Adrenal gland (tissue), 12 donors: ENCODE data around the gene POLE. TPM values are rescaled to one million over a fixed set of nuclear protein-coding genes. Genes with fewer than 3 reads are reported as not detected.

Experiments
- DNase-seq, 7 donors: peaks; one replicate each; pipeline ENCODE4 v3.0.0-alpha.2; 2019 to 2020
- H3K27ac ChIP-seq, 5 donors: fragments of 200-600 bp; sonication (generic) in 4 of 5; 1 replicate in 3 of 5; 2 replicates in 2 of 5; pipeline versions ENCODE4 v1.5.1 to v1.8.0; 2016 to 2020; ENCODE audit warnings: mild to moderate bottlenecking in 1 of 5
- H3K27me3 ChIP-seq: fragments of 200-600 bp; 2 replicates; pipeline ENCODE4 v1.8.0; 2021
- H3K36me3 ChIP-seq, 2 donors: fragments of 200-600 bp; replicated peaks in 1 of 2; 1 replicate in 1 of 2; 2 replicates in 1 of 2; pipeline versions ENCODE4 v1.5.1 to v1.8.0; 2018 to 2022
- H3K4me1 ChIP-seq, 2 donors: fragments of 200-600 bp; replicated peaks in 1 of 2; 1 replicate in 1 of 2; 2 replicates in 1 of 2; pipeline versions ENCODE4 v1.5.1 to v1.8.0; 2018 to 2021
- H3K4me3 ChIP-seq, 4 donors: fragments of 200-600 bp; sonication (generic) in 3 of 4; one replicate each; pipeline ENCODE4 v1.5.1; 2016 to 2018
- H3K9me3 ChIP-seq, 3 donors: fragments of 200-600 bp; sonication (generic) in 1 of 3; replicated peaks in 1 of 3; 1 replicate in 2 of 3; 2 replicates in 1 of 3; pipeline versions ENCODE4 v1.5.1 to v1.8.0; 2016 to 2021
- POLR2A ChIP-seq, 2 donors: fragments of 450-650 bp; IDR thresholded peaks; one replicate each; pipeline ENCODE4 v1.6.1; 2017; ENCODE audit warnings: antibody characterized with exemption in 2 of 2, mild to moderate bottlenecking in 2 of 2, moderate library complexity in 1 of 2
- WGBS, 4 donors: extraction: QIAGEN DNeasy Blood & Tissue Kit in 2 of 4; methylation state at CpG; one replicate each; pipeline versions ENCODE4 v1.1.5 to v1.1.7; 2013 to 2017; 5-methylcytosine and 5-hydroxymethylcytosine counted together
- intact Hi-C, 2 donors: fragments of 100-400 bp; cut with DNase I; formaldehyde crosslinking; loops; one replicate each; pipeline versions ENCODE4 v1.14.1 to v1.15.0; 2022 to 2023
- polyA plus RNA-seq, 3 donors: library from polyadenylated mRNA; stranded (reverse); fragments of 200-250 nt in 2 of 3; fragments of 350-450 nt in 1 of 3; fragmentation: Illumina TruSeq in 1 of 3; extraction: RNeasy Lipid Tissue Mini Kit (QIAGEN cat#74804) in 1 of 3; gene quantifications; one replicate each; pipeline ENCODE4 v1.2.3, GENCODE V29; 2013 to 2014
- total RNA-seq, 9 donors: library from RNA; depleted of rRNA in 4 of 9; stranded (reverse); fragments of >200 nt in 4 of 9; fragments of 120-200 nt in 1 of 9; fragmentation: NEBNext Ultra II Directional in 1 of 9; extraction: Animal tissue kit (Norgen Biotek cat#: 25700) in 1 of 9; gene quantifications; one replicate each; pipeline versions ENCODE4 v1.1.0 to v1.2.4, GENCODE V29; 2013 to 2023
- TF ChIP-seq, protein P1 (sequence below), 6 experiments: fragments of 450-650 bp in 4 of 6; fragments of 200-600 bp in 2 of 6; sonication (generic) in 1 of 6; IDR thresholded peaks; 1 replicate in 5 of 6; 2 replicates in 1 of 6; pipeline versions ENCODE4 v1.5.1 to v1.8.0; 2016 to 2021; ENCODE audit warnings: antibody characterized with exemption in 6 of 6, mild to moderate bottlenecking in 2 of 6, moderate library complexity in 1 of 6
- donor health status: healthy with polysubstance abuse.
- donor health status: Bipolar disorder and iron deficiency.
- donor health status: DM: yes; HTN: yes; CAD: no.
- donor health status: DM: no; HTN: no; CAD: no.
- donor health status: DM: no; HTN: no; CAD: no.
- donor health status: DM: yes; HTN: yes; CAD: no.

POLE gene
- total and polyA plus RNA-seq, 12 donors = 4.0 to 43.2 (median 16.1) TPM

DNA sequence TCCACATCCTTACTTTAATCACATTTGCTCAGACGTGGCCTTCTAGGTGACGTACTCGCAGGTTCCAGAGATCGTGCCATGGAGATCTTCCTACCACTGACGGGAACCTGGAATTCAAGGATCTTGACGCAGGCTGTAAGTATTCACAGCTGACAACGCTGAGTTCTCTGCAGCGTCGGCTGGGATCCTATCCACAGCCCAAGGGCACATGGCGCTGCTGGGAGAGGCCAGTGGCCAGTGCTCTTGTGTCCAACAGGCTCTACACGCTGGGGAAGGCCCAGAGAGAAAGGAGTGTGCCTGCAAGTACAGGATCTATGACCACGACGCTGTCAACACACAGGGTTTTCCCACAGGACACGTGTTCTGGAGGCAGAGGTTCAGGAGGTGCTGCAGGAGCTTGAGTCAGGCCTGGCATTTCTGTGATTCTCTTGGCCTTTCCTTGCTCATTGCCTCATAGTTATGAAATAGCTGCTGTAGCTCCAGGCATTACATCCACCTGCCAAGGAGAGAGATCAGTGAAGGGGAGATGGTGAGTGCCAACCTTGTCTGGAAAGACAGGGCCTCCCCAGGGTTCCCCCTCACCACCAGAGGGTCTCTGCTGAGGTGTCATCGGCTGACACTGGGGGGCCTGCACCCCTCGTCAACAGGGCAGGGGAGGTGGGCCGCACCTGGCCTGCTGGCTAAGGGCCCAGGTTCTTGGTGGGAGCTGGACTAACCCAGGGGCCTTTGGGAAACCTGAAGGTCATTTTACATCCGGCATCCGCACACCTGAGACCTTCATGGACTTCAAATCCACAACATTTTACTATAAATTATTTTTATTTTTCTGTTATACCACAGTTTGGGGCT, 98.1 kb downstream of the POLE start:
- H3K27me3 ChIP-seq = no peaks in the 10 kb centered on the region
- no peak overlapping the region for H3K27ac ChIP-seq
- 90 to 96% (median 93%) methylated on average over 17 to 19 of the region's 19 CpGs for WGBS, 4 donors
- H3K36me3 ChIP-seq = no peaks in the 10 kb centered on the region
- no peaks in the 10 kb centered on the region for H3K9me3 ChIP-seq
- intact Hi-C loops = no loop called here
- no peak for TF ChIP-seq POLR2A (IDR thresholded peaks at IDR 0.05)
- no peak for DNase-seq
- no peak overlapping the region for H3K4me3 ChIP-seq
- peaks cover 0 to 5% of the 10 kb centered on the region in 2 donors for H3K4me1 ChIP-seq

DNA sequence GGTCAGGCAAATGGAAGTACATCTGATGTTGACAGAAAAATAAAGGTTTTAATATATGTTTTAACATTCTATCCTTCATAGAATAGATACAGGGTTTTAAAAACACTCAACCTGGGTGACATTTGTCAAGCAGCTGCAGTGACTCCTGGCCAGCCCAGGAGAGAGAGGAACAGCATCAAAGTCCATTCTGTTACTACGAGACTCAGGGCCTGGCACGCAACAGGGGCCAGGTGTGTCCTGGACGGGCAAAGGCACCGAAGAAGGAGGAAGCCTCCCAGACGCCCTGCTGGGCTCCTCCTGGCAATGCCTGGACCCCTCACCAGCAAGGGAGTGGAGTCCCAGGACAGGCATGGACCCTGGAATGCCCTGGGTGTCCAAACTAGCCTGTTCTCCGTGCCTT, 98.8 kb downstream of the POLE start:
- TF ChIP-seq POLR2A (IDR thresholded peaks at IDR 0.05) = no peak
- TF ChIP-seq, protein P1, sequence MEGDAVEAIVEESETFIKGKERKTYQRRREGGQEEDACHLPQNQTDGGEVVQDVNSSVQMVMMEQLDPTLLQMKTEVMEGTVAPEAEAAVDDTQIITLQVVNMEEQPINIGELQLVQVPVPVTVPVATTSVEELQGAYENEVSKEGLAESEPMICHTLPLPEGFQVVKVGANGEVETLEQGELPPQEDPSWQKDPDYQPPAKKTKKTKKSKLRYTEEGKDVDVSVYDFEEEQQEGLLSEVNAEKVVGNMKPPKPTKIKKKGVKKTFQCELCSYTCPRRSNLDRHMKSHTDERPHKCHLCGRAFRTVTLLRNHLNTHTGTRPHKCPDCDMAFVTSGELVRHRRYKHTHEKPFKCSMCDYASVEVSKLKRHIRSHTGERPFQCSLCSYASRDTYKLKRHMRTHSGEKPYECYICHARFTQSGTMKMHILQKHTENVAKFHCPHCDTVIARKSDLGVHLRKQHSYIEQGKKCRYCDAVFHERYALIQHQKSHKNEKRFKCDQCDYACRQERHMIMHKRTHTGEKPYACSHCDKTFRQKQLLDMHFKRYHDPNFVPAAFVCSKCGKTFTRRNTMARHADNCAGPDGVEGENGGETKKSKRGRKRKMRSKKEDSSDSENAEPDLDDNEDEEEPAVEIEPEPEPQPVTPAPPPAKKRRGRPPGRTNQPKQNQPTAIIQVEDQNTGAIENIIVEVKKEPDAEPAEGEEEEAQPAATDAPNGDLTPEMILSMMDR (IDR thresholded peaks at IDR 0.05) = no peak
- 85 to 94% (median 89%) methylated on average over 3 to 6 of the region's 6 CpGs for WGBS, 4 donors
- H3K36me3 ChIP-seq = no peaks in the 10 kb centered on the region
- H3K4me3 ChIP-seq = no peak overlapping the region
- H3K27me3 ChIP-seq = no peaks in the 10 kb centered on the region
- no peak overlapping the region for H3K27ac ChIP-seq
- DNase-seq = no peak
- intact Hi-C loops = no loop called here
- H3K4me1 ChIP-seq = peaks cover 0 to under 1% of the 10 kb centered on the region in 2 donors
- no peaks in the 10 kb centered on the region for H3K9me3 ChIP-seq

DNA sequence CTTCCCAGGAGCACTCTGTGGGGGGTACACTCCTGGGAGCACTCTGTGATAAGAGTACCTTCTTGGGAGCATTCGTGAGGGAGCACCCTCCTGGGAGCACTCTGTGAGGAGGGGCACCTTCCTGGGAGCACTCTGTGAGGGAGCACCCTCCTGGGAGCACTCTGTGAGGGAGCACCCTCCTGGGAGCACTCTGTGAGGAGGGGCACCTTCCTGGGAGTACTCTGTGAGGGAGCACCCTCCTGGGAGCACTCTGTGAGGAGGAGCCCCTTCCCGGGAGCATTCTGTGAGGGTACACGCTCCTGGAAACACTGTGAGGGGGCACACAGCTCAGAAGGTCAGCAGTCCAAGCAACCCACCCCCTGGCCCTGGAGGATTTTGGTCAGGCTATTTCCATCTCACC, 99.4 kb downstream of the POLE start:
- Histone ChIP-seq H3K27ac (no peak overlapping the region), H3K36me3 (no peaks in the 10 kb centered on the region), H3K4me3 (no peak overlapping the region), H3K4me1 (no peaks in the 10 kb centered on the region), H3K27me3 (no peaks in the 10 kb centered on the region), H3K9me3 (no peaks in the 10 kb centered on the region)
- DNase-seq = no peak
- TF ChIP-seq POLR2A (IDR thresholded peaks at IDR 0.05) = no peak
- TF ChIP-seq, protein P1 (IDR thresholded peaks at IDR 0.05) = no peak
- WGBS, 4 donors = 77 to 100% (median 81%) methylated on average over 1 to 3 of the region's 3 CpGs; no CpG with 5 or more reads in 1 of the 4 donors
- intact Hi-C loops = no loop called here

DNA sequence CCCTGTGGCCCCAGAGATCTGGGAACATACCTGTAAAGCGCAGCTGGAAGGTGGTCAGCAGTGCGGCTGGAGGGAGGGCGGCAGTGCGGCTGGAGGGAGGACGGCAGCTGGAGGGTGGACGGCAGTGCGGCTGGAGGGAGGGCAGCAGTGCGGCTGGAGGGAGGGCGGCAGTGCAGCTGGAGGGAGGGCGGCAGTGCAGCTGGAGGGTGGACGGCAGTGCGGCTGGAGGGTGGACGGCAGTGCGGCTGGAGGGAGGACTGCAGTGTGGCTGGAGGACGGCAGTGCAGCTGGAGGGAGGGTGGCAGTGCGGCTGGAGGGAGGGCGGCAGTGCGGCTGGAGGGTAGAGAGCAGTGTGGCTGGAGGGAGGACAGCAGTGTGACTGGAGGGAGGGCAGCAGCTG, 100.2 kb downstream of the POLE start:
- no peaks in the 10 kb centered on the region for H3K9me3 ChIP-seq
- intact Hi-C loops = no loop called here
- 82 to 95% (median 90%) methylated on average over 18 of the region's 18 CpGs for WGBS, 4 donors

More for the DNA sequence above, 100.2 kb downstream of the POLE start:
- Histone ChIP-seq H3K27me3 (no peaks in the 10 kb centered on the region), H3K4me3 (no peak overlapping the region), H3K4me1 (no peaks in the 10 kb centered on the region), H3K36me3 (no peaks in the 10 kb centered on the region), H3K27ac (no peak overlapping the region)
- TF ChIP-seq POLR2A (IDR thresholded peaks at IDR 0.05) = no peak
- TF ChIP-seq, protein P1 (IDR thresholded peaks at IDR 0.05) = no peak
- no peak for DNase-seq
